Body of pancreas (tissue), 4 donors: Measurements from ENCODE around the gene ANKH. TPM values are rescaled to one million over a fixed set of nuclear protein-coding genes. Genes with fewer than 3 reads are reported as not detected.

Experiments
- ATAC-seq: fragments of 150-250 bp; one replicate; pipeline ENCODE4 v1.9.1; 2016
- DNase-seq, 4 donors: peaks; one replicate each; pipeline ENCODE4 v3.0.0-alpha.2; 2019
- H3K27ac ChIP-seq, 4 donors: fragments of 200-600 bp; sonication (generic); 1 replicate in 3 of 4; 2 replicates in 1 of 4; pipeline versions ENCODE4 v1.5.1 to v1.6.1; 2016 to 2019; ENCODE audit warnings: mild to moderate bottlenecking in 1 of 4, mixed read lengths in 1 of 4, moderate library complexity in 1 of 4
- H3K27me3 ChIP-seq, 2 donors: fragments of 200-600 bp; sonication (generic); one replicate each; pipeline ENCODE4 v1.6.0; 2016; ENCODE audit warnings: mild to moderate bottlenecking in 1 of 2
- H3K36me3 ChIP-seq, 2 donors: fragments of 200-600 bp; sonication (generic); replicated peaks in 1 of 2; 2 replicates each; pipeline ENCODE4 v1.5.1; 2016; ENCODE audit warnings: low read depth in 2 of 2; ENCODE audit not compliant: insufficient read depth in 1 of 2
- H3K4me1 ChIP-seq: fragments of 200-600 bp; sonication (generic); one replicate; pipeline ENCODE4 v1.6.0; 2016
- H3K4me3 ChIP-seq, 2 donors: fragments of 200-600 bp; sonication (generic); 1 replicate in 1 of 2; 2 replicates in 1 of 2; pipeline ENCODE4 v1.5.1; 2016 to 2019
- H3K9me3 ChIP-seq, 3 donors: fragments of 200-600 bp; sonication (generic); 1 replicate in 2 of 3; 2 replicates in 1 of 3; pipeline ENCODE4 v1.5.1; 2016
- POLR2A ChIP-seq, 3 donors: fragments of 450-650 bp; IDR thresholded peaks; one replicate each; pipeline ENCODE4 v1.6.1; 2016; ENCODE audit warnings: antibody characterized with exemption in 3 of 3, mild to moderate bottlenecking in 2 of 3
- WGBS, 2 donors: methylation state at CpG; one replicate each; pipeline ENCODE4 v1.1.5; 2017; 5-methylcytosine and 5-hydroxymethylcytosine counted together
- intact Hi-C: fragments of 100-400 bp; cut with DNase I; formaldehyde crosslinking; loops from one replicate; pipeline ENCODE4 v1.15.1; 2023
- total RNA-seq, 2 donors: library from RNA; depleted of rRNA; stranded (reverse); fragments of >200 nt; gene quantifications; one replicate each; pipeline ENCODE4 v1.1.0, GENCODE V29; 2016
- TF ChIP-seq, protein P1 (sequence below), 7 experiments: fragments of 450-650 bp in 4 of 7; fragments of 200-600 bp in 3 of 7; sonication (generic) in 3 of 7; IDR thresholded peaks; one replicate each; pipeline ENCODE4 v1.5.1; 2016 to 2019; ENCODE audit warnings: antibody characterized with exemption in 7 of 7

ANKH gene
- total RNA-seq, 2 donors from 2014 or later = 19.1 to 20.5 TPM

DNA sequence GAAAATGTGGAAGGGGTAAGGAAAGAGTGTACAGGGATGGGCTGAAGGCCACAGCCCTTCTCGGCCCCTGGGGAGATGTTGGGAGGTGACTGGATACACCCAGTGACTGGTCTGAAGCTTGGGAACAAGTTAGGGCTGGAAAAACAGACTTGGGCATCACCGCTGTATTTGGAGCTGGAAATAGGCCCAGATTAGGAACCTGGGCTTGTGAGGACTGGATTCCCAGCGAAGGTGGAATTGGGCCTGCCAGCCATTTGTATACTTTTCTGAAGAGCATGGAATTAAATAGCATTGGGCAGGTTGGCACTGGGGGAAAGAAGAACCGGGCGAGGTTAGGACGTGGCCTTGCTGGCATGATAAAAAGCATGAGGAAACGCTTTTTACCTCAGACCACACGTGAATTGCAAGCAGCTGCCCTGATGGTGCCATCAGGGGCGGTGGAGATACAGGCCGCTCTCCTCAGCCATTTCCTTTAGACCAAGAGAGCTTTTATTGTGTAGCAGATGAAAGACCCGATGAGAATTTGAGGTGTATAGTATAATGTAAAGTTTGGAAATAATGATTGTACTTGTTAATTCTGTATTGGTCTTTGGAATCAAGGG is 169.2 kb downstream of the ANKH start:
- DNase-seq = no peak
- H3K27ac ChIP-seq = no peak overlapping the region

DNA sequence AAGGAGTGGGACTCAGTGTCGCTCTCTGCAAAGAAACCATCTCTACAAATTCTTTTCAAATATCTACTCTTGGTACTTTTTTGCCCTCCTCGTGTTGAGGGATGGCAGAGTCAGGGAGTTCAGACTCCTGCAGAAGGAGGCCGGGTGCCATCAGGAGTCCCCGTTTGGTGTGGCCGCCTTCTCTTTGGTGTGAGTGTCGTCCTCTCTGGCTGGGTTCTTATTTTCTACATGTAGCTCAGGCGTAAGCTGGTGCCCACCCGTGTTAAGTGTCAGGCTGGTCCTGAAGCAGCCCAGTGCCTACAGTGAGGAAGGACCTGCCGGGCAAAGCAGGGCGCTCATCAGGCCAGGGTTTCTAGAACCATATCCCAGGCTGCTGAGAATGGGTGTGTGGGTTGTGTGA is 170.0 kb downstream of the ANKH start:
- intact Hi-C loops = no loop called here
- Histone ChIP-seq H3K36me3 (peaks cover 0 to 1% of the 10 kb centered on the region in 2 donors), H3K4me3 (no peak overlapping the region), H3K27me3 (no peaks in the 10 kb centered on the region), H3K27ac (no peak overlapping the region), H3K9me3 (no peaks in the 10 kb centered on the region), H3K4me1 (no peaks in the 10 kb centered on the region)
- no peak for ATAC-seq
- TF ChIP-seq POLR2A (IDR thresholded peaks at IDR 0.05) = no peak
- TF ChIP-seq, protein P1, sequence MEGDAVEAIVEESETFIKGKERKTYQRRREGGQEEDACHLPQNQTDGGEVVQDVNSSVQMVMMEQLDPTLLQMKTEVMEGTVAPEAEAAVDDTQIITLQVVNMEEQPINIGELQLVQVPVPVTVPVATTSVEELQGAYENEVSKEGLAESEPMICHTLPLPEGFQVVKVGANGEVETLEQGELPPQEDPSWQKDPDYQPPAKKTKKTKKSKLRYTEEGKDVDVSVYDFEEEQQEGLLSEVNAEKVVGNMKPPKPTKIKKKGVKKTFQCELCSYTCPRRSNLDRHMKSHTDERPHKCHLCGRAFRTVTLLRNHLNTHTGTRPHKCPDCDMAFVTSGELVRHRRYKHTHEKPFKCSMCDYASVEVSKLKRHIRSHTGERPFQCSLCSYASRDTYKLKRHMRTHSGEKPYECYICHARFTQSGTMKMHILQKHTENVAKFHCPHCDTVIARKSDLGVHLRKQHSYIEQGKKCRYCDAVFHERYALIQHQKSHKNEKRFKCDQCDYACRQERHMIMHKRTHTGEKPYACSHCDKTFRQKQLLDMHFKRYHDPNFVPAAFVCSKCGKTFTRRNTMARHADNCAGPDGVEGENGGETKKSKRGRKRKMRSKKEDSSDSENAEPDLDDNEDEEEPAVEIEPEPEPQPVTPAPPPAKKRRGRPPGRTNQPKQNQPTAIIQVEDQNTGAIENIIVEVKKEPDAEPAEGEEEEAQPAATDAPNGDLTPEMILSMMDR (IDR thresholded peaks at IDR 0.05) = no peak
- WGBS, 2 donors = 96 to 99% methylated on average over 9 to 10 of the region's 10 CpGs
- DNase-seq = no peak

More for the DNA sequence above, 169.2 kb downstream of the ANKH start:
- no peak for TF ChIP-seq POLR2A (IDR thresholded peaks at IDR 0.05)
- TF ChIP-seq, protein P1 (IDR thresholded peaks at IDR 0.05) = no peak
- Histone ChIP-seq H3K9me3 (no peaks in the 10 kb centered on the region), H3K27me3 (no peaks in the 10 kb centered on the region), H3K4me1 (no peaks in the 10 kb centered on the region), H3K36me3 (peaks cover 0 to 1% of the 10 kb centered on the region in 2 donors), H3K4me3 (no peak overlapping the region)
- intact Hi-C loops = no loop called here
- ATAC-seq = no peak
- WGBS, 2 donors = 79 to 86% methylated on average over 11 of the region's 11 CpGs

DNA sequence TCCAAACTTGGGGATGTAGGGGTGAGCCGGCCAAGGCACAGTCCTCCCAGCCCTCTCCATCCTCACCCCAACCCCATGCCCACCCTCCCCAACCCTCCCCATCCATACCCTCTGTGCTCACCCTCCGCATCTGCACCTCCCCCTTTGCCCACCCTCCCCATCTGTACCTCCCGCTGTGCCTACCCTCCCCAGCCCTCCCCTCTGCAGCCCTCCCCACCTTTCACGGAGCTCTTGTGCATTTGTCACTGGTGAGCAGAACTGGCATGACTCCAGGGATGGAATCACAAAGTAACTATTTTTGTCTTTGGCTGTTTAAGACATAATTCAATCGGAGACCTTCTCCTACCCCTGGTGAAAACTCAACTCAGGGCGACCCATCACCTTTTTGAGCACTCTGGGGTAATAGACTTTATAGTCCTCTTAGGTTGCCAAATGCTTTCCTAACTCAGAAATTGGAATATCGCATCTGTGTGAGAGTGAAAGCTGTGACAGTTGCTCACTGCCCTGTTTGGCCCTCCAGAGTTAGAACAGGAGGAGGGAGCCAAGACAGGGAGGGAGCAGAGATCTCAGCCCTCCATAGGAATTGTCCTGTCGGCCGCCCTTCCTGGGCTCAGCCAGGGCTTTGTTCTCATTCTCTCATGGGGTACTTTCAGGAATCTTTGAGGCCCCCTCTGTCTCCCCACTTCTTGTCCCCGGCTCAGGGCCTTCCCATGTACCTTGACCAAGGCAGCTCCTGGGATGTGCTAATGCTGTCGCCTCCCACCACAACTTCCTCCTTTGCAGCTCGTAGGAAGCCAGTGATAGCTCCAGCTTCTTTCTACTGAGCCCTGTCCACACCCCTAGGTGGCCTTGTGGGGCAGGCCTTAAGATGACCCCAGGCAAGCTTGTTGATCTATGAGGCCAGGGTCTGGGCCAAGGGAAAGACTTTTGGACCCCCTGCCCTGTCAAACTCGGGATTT is 170.8 kb downstream of the ANKH start:
- no peaks in the 10 kb centered on the region for H3K27me3 ChIP-seq
- no peak overlapping the region for H3K27ac ChIP-seq
- no peak for DNase-seq
- H3K9me3 ChIP-seq = no peaks in the 10 kb centered on the region
- ATAC-seq = no peak
- intact Hi-C loops = no loop called here
- TF ChIP-seq POLR2A (IDR thresholded peaks at IDR 0.05) = no peak
- TF ChIP-seq, protein P1 (IDR thresholded peaks at IDR 0.05) = no peak
- no peaks in the 10 kb centered on the region for H3K4me1 ChIP-seq
- no peak overlapping the region for H3K4me3 ChIP-seq
- peaks cover 0 to 1% of the 10 kb centered on the region in 2 donors for H3K36me3 ChIP-seq
- WGBS, 2 donors = 73% methylated on average over 13 of the region's 13 CpGs

DNA sequence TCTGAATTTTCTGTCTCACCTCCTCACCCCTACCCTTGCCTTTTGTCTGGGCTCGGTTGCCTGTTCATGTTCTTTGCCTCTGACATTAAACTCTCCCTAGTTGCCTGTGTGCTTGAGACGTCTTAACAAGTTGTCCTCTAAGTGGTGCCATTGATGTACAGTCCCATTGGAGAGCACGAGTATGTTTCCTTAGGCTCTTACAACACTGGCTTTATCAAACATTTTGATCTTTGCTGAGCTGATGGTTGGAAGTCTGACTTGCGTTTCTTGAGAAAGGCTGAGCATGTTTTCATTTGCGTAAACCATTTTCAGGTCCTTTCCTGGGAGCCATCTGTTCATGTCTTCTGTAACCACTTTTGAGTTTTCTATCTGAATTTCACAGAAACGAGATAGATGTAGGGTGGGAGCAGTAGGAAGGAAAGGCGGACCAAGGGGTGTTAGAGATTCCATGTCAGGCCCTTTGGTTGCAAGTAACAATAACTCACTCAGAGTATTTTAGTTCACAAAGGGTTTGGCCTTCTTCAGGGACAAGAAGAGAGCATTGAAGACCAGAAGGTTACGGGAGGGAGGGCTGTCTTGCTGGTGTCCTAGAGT is 171.7 kb downstream of the ANKH start:
- Histone ChIP-seq H3K27me3 (no peaks in the 10 kb centered on the region), H3K4me1 (no peaks in the 10 kb centered on the region), H3K9me3 (no peaks in the 10 kb centered on the region), H3K36me3 (peaks cover 0 to 1% of the 10 kb centered on the region in 2 donors), H3K4me3 (no peak overlapping the region), H3K27ac (no peak overlapping the region)
- intact Hi-C loops = no loop called here
- TF ChIP-seq POLR2A (IDR thresholded peaks at IDR 0.05) = no peak
- TF ChIP-seq, protein P1 (IDR thresholded peaks at IDR 0.05) = no peak
- no peak for DNase-seq
- ATAC-seq = no peak
- 86 to 90% methylated on average over 8 of the region's 8 CpGs for WGBS, 2 donors
